ENCODE measurements around the gene MAD1L1.

Gene MAD1L1

DNA sequence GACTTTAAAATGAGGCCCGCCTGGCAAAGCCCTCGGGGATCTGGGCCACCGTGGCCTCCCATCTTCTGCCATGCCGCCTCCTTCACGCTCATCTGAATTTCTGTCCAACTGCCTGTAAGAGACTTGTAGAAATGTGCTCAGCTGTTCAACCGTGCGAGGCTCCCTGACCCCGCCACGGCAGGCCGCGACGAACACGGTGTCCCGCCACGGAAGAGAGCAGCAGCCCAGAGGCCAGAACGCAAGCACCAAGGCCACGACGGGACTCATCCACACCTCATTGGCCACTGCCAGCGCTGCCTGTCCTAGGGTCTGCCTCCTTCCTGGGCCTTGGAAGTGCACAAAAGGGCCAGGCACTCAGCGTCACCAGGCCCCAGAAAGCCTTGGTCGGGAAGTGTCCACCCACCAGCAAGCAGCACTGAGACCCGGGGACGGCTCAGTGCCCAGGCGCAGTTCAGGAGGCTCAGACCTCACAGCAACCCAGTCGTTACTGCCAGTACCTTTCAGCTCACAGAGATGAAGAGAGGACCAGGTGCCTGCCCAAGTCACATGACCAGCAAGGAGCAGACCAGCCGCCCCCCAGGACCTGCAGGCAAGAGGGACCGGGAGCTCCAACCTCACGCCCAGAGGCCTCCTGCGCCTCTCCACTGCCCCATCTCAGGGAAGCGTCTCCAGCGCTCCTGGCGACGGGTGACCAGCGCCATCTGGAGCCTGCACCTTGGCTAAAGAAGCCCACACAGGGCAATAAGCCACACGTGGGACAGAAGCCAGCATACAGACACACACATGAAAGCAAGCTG is 85.9 kb downstream of the MAD1L1 start:
- TF ChIP-seq, protein P1, sequence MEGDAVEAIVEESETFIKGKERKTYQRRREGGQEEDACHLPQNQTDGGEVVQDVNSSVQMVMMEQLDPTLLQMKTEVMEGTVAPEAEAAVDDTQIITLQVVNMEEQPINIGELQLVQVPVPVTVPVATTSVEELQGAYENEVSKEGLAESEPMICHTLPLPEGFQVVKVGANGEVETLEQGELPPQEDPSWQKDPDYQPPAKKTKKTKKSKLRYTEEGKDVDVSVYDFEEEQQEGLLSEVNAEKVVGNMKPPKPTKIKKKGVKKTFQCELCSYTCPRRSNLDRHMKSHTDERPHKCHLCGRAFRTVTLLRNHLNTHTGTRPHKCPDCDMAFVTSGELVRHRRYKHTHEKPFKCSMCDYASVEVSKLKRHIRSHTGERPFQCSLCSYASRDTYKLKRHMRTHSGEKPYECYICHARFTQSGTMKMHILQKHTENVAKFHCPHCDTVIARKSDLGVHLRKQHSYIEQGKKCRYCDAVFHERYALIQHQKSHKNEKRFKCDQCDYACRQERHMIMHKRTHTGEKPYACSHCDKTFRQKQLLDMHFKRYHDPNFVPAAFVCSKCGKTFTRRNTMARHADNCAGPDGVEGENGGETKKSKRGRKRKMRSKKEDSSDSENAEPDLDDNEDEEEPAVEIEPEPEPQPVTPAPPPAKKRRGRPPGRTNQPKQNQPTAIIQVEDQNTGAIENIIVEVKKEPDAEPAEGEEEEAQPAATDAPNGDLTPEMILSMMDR (IDR thresholded peaks at IDR 0.05), result no peak
- Mint-ChIP-seq H3K4me1 (peaks cover 26% of the 10 kb centered on the region), H3K9me3 (no peaks in the 10 kb centered on the region), H3K4me3 (no peak overlapping the region), H3K27ac (peak overlapping the region; percentile 68), H3K36me3 (ENCODE audit: low read depth) (peaks cover 19% of the 10 kb centered on the region), H3K27me3 (ENCODE audit: low read depth, poor library complexity) (no peaks in the 10 kb centered on the region)
- DNase-seq, result no peak

DNA sequence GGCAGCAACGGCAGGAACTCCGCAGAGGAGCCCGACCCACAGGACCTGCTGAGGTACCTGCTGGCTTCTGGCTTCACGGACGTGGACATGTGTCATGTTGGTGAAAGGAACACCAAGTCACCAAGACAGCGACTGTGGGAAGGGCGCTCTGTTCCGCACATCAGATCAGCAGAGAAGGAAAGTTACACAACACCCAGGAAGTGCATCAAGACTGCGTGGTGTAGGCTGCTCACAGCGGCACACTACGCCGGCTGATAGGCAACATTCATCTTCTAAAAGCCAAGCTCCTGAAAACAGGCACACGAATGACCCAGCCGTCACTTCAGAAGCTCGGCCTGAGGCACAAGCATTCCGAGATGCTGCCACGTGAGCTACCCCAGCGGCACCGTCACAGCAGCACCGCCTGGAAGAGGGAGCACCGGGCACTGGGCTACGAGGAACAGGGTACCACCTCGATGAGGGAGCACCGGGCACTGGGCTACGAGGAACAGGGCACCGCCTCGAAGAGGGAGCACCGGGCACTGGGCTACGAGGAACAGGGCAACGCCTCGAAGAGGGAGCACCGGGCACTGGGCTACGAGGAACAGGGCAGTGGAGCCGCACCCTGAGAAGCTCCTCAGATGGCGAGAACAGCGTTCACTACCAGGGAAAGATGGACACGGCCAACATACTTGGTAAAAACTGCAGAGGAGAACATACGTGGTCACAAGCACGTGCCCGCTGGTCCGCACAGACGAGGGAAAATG is 86.7 kb downstream of the MAD1L1 start:
- H3K9me3 Mint-ChIP-seq, result no peaks in the 10 kb centered on the region
- no peak for DNase-seq
- no peaks in the 10 kb centered on the region for H3K27me3 Mint-ChIP-seq (ENCODE audit: low read depth, poor library complexity)
- no peak overlapping the region for H3K4me3 Mint-ChIP-seq
- H3K4me1 Mint-ChIP-seq, result peaks cover 17% of the 10 kb centered on the region
- peaks cover 19% of the 10 kb centered on the region for H3K36me3 Mint-ChIP-seq (ENCODE audit: low read depth)
- no peak overlapping the region for H3K27ac Mint-ChIP-seq
- TF ChIP-seq, protein P1 (IDR thresholded peaks at IDR 0.05), result no peak

DNA sequence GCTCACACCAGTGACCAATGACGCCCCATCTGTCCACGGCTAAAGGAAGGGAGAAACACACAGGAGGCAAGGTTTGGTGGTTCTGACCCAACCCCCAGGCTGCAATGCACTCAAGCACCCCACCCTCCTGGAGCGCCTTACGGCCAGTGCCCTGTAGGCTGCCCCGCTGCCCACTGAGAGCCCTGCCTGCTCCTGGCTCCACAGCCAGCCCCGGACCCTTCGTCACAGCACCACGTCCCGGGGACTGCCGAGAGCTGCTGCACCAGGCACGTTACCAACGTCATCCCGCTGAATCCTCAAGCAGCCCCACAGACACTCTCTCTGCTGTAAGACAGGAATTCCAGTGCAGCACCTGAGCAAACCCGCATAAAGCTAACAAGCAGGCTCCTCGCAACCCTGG is 87.8 kb downstream of the MAD1L1 start:
- Mint-ChIP-seq H3K4me3 (no peak overlapping the region), H3K9me3 (no peaks in the 10 kb centered on the region), H3K36me3 (ENCODE audit: low read depth) (peaks cover 19% of the 10 kb centered on the region), H3K27me3 (ENCODE audit: low read depth, poor library complexity) (no peaks in the 10 kb centered on the region), H3K27ac (peak overlapping the region; percentile 51), H3K4me1 (peaks cover 13% of the 10 kb centered on the region)
- DNase-seq, result no peak
- TF ChIP-seq, protein P1 (IDR thresholded peaks at IDR 0.05), result no peak

DNA sequence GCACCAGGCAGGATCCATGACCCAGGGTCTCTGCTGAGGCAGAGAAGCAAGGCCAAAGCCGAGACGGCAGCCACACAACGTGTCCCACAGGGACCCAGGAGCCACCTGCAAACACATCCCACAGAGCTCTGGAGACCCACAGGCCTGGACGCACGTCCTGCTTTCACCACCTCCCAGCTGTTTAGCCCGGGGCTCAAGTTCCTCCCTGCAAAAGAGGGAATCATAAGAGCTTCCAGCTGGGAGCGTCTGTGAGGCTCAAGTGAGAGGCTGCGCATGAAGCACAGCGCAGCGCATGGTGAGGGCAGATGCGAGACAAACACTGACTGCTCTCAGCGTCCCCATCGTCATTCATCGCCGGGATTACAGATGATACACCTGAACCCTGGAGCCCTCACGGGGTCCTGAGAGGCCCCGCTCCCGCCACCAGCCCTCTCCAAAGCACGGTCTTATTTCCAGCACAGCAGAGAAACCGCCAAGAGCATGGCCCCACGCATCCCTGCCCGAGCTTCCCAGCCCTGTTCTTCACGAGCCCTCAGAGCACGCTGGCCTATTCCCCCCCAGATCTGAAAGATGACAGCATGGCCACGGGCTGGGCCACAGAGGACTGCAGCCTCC is 88.7 kb downstream of the MAD1L1 start:
- Mint-ChIP-seq H3K9me3 (no peaks in the 10 kb centered on the region), H3K4me3 (no peak overlapping the region), H3K36me3 (ENCODE audit: low read depth) (peaks cover 19% of the 10 kb centered on the region), H3K4me1 (peaks cover 15% of the 10 kb centered on the region), H3K27me3 (ENCODE audit: low read depth, poor library complexity) (no peaks in the 10 kb centered on the region), H3K27ac (peak overlapping the region; percentile 87)
- TF ChIP-seq, protein P1 (IDR thresholded peaks at IDR 0.05), result no peak
- no peak for DNase-seq

DNA sequence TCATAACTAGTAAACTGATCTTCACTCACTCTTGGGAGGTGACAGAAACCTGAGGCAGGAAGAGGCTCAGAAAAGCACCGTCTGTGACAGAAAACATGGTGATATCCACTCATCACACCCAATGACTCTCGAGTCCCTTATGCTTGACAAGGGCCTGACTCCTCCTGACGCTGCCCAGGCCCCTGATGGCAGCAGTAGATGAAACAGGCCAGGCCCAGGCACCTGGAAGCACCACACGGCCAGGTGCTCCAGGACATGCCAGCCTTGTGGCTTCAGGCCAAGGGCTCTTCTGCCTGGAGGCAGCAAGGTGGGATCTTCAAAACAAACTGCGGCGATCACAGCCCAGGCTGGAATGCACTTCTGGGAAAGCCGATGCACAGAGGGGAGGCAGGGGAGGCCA is 89.3 kb downstream of the MAD1L1 start:
- H3K4me3 Mint-ChIP-seq, result no peak overlapping the region
- TF ChIP-seq, protein P1 (IDR thresholded peaks at IDR 0.05), result no peak
- DNase-seq, result no peak
- no peaks in the 10 kb centered on the region for H3K9me3 Mint-ChIP-seq
- peaks cover 18% of the 10 kb centered on the region for H3K4me1 Mint-ChIP-seq
- H3K27ac Mint-ChIP-seq, result no peak overlapping the region
- peaks cover 19% of the 10 kb centered on the region for H3K36me3 Mint-ChIP-seq (ENCODE audit: low read depth)
- H3K27me3 Mint-ChIP-seq (ENCODE audit: low read depth, poor library complexity), result no peaks in the 10 kb centered on the region

All from nephron progenitor cell (in vitro differentiated cells).